Measurements from ENCODE around the gene PLPP4. TPM values are rescaled to one million over a fixed set of nuclear protein-coding genes. Genes with fewer than 3 reads are reported as not detected.

The PLPP4 gene
- total and polyA plus RNA-seq, 2 of the 13 experiments (the other 11 are each of a cell fraction or from before 2014, with no cell fraction given), result not detected

- no peak for TF ChIP-seq ZNF598 (CRISPR knock-in tag; IDR thresholded peaks at IDR 0.05; ENCODE audit: borderline replicate concordance)
These were observed 58.7 kb downstream of the PLPP4 start (continued) for GRCh38 chr10:120515741-120516140.

- no peaks in the 10 kb centered on the region for H4K20me1 ChIP-seq (ENCODE audit: insufficient read depth, low read length)
- no peak overlapping the region for H3K4me3 ChIP-seq (replicated peaks in 1 of 3; ENCODE audit: insufficient read depth in 1 of 3, low read depth in 2 of 3, low read length in 3 of 3)
- 0% methylated on average over 4 of the region's 4 CpGs for WGBS (ENCODE audit: low lambda C conversion rate)
- no peak for DNase-seq (ENCODE audit: low spot score)
- BruUV-seq (replicated peaks), result no TSS peak
- ChIA-PET POLR2A (no interaction called here), CTCF (ENCODE audit: low intra/inter-chr PET ratio, low total read pairs) (no interaction called here)
- no peak overlapping the region for H3K27ac ChIP-seq (ENCODE audit: extremely low read length, insufficient read depth, low read length)
- H3K9me3 ChIP-seq (ENCODE audit: low read length), result no peaks in the 10 kb centered on the region
- intact Hi-C loops (cut with micrococcal nuclease; ENCODE audit: unreplicated experiment), result no loop called here
- H3K9ac ChIP-seq (ENCODE audit: insufficient read depth, low read depth, low read length), result no peak overlapping the region
- H3K79me2 ChIP-seq (ENCODE audit: insufficient read depth, low read length), result no peaks in the 10 kb centered on the region
- H2AFZ ChIP-seq (ENCODE audit: low read length), result no peak overlapping the region
- H3K4me2 ChIP-seq (ENCODE audit: low read depth, low read length), result no peak overlapping the region
- TF ChIP-seq ZNF530 (CRISPR knock-in tag; IDR thresholded peaks at IDR 0.05; ENCODE audit: low read depth) (no peak), MXD3 (CRISPR knock-in tag; IDR thresholded peaks at IDR 0.05) (no peak), ARNT2 (CRISPR knock-in tag; IDR thresholded peaks at IDR 0.05; ENCODE audit: low read depth) (no peak), TFE3 (CRISPR knock-in tag; IDR thresholded peaks at IDR 0.05) (no peak), ZNF746 (CRISPR knock-in tag; IDR thresholded peaks at IDR 0.05) (no peak)
- in situ Hi-C loops (cut with HindIII; ENCODE audit: extremely low pct_ligation_motif_present, low pct_unique_long_range_greater_than_20kb), result no loop called here
- no peak for ATAC-seq
- no peaks in the 10 kb centered on the region for H3K4me1 ChIP-seq (ENCODE audit: insufficient read depth, low read length)
- FAIRE-seq, result no peak
- H3K27me3 ChIP-seq (ENCODE audit: control insufficient read depth in 1 of 2, insufficient read depth in 2 of 2, low read length in 2 of 2), result no peaks in the 10 kb centered on the region
- H3K36me3 ChIP-seq (replicated peaks in 1 of 2; ENCODE audit: control insufficient read depth in 1 of 2, insufficient read depth in 2 of 2, low read length in 2 of 2), result no peaks in the 10 kb centered on the region
These were observed 59.4 kb downstream of the PLPP4 start for GRCh38 chr10:120516426-120516825.

All from HepG2 (cell line).